HG02981 (cell line): ENCODE data around the gene ZNF792.
"Not testable (repeated sequence)": the region's sequence is repeated elsewhere in the genome, so short reads cannot be mapped to it uniquely, and the experiment has no call there.

Source experiments
- ATAC-seq: cut with Tn5 transposase; IDR thresholded peaks from one replicate; pipeline ENCODE4 v1.9.1; 2021; ENCODE audit warnings: mild to moderate bottlenecking, moderate library complexity; ENCODE audit not compliant: unreplicated experiment

Gene ZNF792

DNA sequence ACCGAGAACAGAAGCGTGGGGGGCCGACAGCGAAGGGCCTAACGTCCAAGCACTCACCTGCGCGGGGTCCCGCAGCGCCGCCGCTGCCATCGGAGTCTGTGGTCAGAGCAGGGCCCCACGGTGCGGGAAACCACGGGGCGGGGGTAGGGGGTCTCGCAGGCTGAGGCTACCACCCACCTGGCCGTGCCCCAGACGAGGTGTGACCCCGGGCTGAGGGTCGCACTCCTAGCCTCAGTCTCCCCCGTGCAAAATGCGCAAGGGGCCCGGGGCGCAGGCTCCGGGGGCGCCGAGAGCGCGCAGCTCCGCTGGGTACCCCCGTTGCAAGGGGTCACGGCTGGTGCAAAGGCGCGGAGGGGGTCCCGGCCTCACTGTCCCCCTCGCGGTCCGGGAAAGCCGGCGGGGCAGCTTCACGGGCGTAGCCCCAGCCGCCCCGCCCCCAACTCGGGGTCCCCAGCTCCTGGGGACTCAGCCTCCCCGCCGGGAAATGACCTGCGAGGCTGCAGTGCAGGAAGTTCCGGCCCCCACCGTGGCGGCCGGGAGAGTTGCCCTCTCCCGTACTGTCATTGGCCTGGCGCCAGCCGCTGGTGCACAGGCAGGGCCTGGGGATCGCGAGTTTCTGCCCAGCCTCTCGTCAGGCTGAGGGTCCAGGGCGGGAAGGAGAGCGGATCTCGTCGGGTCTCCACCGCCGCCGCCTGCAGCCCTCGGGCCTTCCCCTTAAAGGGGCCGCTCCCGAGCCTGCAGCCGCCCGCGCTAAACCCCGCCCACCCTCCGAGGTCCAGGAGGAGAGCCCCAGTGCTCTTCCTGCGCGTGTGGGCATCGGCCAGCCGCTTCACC is at the start of gene ZNF792:
ZNF792 (minus strand) TSS at position 657 of the 834 bp plus-strand sequence; CDS start at position 90, 567 bp downstream.
- peak; percentile 61 for ATAC-seq

GRCh38 chr19:35013041-35013819 is 49.2 kb upstream of the ZNF792 start:
- ATAC-seq, result no peak

DNA sequence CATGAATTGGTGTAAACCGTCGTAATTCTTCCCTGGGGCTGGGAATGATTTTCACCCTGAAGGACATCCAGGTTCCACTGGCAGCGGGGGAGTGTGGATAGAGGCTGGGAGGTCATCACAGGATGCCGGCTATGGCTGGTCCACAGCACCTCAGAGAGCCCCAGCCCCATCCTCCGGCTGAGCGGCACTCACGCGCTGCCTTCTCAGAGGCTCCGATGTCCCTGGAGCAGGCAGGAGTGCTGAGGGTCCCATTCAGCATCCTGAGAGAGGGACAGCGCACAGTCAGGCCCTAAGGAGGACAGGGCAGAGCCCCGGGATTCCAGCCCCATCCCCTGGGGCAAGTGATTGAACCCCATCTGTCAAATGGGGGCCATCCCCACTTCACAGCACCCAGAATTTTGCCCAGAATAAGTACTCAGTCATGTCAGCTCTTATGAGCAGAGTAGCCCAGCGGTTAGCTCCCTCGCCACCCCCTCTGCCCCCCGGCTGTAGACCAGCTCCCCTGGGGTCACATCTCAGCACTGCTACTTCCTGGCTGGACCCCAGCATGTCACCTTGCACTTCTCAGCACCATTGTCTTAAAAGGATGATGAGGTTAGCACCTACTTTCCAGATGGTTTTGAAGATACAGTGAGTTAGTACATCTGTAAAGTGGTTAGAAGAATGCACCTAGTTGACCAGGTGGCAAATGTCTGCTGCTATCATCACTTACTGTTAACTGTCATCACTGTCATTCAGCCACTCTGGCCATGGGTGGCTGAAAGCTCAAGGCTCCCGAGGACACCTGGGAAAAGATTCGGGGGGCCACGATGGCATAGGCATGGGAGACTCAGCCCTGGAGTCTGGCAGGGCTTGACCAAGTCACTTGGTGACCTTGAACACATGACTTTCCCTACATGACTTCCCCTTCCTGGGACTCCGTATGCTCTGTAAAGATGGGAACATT is 48.0 kb upstream of the ZNF792 start:
- ATAC-seq, result no peak

DNA sequence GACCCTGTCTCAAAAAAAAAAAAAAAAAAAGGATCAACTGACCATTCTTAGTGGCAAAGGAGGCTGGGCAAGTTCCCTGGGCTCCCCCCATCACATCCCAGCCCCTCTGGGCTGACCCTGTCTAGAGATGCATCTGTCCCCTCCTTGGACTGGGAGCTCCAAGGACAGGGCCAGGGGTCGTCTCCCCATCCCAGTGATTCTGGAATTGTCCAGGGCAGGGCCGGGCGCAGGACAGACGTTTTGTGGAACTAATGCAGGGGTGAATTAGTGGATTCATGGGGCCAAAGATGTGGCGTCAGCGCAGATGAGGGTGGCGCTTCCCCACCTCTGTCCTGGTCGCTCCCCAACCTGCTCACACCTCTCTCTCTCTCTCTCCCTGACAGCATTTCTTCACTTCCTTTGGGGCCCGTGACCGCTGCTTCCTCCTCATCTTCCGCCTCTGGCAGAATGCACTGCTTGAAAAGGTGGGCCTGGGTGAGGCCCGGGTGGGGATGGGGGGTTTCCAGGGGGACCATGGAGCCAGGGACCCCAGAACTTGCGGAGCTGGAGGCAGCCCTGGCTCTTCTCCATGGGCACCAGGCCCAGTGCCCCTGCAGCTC is 47.2 kb upstream of the ZNF792 start:
- ATAC-seq, result no peak

DNA sequence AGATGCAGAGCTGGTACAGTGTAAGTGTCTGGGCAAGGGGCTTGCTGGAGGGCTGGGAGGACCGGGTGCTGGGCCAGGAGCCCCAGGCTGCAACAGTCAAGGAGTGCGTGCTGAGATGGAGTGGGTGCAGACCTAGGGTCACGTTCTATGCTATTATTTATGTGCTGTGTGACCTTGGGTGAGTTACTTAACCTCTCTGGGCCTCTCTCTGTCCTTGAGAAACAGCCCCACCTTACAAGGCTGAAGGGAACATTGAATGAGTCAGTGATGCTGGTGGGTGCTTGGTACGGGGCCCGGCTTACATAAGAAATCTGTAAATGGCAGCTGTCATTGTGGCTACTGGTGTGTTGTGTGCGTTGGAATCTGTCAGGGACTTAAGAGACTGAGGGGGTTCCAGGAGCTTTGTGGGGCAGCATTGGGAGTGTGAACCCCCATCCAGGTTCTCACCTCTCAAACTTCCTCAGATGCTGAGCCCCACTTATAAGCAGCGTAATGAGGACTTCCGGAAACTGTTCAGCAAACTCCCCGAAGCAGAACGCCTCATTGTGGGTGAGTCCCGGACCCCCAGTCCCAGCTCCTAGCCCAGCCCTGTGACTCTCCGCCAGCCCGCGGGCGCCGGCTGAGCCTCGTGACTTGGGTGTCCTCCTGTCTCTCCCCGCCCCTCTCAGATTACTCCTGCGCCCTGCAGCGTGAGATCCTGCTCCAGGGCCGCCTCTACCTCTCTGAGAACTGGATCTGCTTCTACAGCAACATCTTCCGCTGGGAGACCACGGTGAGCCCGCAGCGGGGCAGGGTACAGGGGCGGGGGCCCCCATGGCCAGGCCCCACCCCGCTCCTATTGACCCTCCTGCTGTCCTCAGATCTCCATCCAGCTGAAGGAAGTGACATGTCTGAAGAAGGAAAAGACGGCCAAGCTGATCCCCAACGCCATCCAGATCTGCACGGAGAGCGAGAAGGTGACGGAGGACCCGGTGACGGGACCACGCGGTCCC is 45.7 kb upstream of the ZNF792 start:
- no peak for ATAC-seq

GRCh38 chr19:35008891-35009341 is 44.9 kb upstream of the ZNF792 start:
- no peak for ATAC-seq

DNA sequence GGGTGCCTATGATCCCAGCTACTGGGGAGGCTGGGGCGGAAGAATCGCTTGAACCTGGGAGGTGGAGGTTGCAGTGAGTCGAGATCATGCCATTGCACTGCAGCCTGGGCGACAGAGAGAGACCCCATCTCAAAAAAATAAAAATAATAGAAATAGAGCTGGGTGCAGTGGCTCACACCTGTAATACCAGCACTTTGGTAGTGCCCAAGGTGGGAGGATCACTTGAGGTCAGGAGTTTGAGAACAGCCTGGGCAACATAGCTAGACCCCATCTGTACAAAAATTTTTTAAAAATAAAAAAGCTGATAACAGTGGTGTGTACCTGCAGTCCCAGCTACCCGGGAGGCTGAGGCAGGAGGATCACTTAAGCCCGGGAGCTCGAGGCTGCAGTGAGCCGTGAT is 43.4 kb upstream of the ZNF792 start:
- not testable (repeated sequence) for ATAC-seq

DNA sequence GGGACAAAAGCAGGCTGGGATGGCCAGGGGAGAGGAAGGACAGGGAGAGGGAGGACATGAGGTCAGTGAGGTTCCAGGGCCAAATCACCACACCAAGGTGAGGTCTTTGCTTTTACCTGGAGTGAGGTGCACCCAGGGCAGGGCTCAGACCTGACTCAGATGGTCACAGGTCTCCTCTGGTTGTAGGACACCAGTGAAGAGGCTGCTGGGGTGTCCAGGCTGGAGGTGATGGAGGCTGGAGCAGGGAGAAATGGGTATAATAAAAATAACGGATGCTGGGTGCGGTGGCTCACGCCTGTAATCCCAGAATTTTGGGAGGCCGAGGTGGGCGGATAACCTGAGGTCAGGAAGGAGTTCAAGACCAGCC is 43.0 kb upstream of the ZNF792 start:
- no peak for ATAC-seq

DNA sequence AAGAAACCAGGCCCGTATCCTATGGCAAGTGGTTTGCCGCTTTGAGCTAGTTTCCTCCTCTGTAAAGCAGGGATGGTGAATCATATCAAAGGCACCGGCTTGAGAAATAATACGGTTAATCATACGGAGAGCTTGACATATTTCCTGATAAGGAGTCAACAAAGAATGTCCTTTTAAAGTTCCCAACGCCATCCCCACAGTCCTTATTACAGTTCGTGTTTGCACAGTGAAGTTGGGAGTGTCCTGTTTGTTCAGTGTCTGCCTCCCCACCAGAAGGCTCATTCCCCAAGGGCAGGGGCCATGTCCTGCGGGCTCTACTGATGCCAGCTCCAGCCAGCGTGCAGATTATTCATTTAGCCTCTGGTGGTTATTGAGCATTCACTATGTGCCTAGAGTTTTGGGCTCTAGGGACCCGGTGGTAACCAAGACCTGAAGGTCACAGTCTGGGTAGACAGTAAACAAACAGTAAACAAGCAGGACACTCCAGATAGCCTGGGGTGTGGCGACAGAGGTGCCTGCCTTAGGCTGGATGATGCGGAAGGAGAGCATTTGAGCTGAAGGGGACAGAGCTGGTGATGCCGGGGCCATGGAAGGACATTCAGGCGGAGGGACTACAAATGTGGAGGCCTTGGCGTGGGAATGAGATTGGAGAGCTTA is 42.4 kb upstream of the ZNF792 start:
- ATAC-seq, result no peak

DNA sequence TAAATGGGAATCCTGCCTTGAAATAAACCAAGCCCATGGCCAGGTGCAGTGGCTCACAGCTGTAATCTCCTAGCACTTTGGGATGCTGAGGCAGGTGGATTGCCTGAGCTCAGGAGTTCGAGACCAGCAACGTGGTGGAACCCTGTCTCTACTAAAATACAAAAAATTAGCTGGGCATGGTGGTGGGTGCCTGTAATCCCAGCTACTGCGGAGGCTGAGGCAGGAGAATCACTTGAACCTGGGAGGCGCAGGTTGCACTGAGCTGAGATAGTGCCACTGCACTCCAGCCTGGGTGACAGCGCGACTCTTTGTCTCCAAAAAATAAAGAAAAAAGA is 41.9 kb upstream of the ZNF792 start:
- not testable (repeated sequence) for ATAC-seq

DNA sequence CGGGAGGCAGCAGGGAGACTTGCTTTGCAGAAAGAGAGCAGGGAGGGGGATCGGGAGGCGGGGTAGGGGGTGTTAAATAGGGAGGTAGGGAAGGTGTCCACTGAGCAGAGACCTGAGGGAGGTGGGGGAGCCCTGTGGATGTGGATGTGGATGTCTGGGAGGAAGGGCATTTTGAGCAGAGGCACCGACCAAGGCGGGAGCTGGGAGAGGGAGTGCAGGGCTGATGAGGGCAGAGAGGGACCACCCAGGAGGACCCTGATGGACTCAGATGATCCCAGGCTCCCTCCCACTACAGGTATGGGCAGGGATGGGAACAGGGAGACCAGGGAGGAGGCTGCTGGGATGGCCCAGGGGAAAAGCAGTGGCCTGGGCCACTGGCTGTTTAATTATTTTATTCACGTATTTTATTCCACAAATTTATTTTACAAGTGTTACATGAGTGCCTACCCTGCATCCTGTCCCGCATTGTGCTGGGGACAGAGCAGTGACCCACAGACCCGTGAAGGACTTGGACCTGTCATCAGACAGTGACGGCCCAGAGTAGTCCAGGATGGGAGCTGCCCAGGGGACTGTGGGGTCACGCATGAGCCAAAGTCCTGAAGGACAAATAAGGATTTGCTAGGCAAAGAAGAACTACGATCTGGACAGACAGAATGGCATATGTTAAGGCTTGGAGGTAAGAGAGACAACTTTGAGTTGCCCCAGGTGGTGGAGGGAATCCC is 41.4 kb upstream of the ZNF792 start:
- no peak for ATAC-seq

DNA sequence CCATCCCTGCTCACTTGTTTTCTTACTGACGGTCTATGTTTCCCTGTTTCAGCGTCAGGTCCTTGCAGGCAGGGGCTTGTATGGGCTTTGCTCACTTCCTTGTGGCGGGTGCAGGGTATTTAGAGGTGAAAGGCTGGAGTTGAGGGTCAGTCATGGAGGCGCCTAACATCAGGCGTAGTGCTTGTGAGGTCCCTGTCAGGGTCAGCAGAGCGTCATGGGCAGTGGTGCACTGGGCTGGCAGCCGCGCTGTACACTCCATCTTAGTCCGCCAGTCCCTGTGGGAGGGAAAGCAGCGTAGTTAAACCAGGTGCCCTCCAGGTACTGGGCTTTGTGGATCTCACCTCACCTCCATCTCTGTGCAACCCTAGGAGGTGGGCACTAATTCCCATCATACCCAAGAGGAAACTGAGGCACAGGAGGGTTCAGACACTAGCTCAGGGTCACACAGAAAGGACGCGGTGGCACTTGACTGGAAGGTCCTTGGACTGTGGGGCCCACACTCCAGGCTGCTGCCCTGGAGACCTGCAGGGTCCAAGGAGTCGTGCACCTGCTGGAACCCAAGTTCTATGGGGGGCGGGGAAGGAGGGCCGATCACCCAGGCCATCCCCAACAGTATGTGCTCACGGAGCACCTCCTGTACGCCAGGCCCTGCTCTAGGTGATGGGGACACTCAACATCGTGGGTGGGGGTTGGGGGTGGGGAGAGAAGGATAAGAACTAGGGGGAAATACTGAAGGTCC is 40.7 kb upstream of the ZNF792 start:
- ATAC-seq, result no peak

DNA sequence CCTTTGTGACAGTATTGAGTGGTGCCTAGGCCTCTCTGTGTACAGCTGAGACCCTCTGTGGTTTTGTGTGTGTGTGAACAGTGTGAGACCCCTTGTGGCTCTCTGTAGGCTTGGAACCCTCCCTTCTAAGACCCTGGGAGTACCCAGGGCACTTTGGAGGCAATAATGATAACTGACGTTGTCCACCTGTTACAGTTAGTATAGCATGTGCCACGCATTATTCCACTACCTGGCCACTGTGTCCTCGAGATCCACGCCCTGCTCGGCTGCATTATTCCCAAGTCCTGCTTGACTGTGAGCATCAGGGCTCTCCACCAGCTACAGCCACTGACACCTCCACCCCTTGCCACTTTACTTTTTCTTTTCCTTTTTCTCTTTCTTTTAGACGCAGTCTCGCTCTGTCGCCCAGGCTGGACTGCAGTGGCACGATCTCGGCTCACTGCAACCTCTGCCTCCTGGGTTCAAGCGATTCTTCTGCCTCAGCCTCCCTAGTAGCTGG is 38.1 kb upstream of the ZNF792 start:
- ATAC-seq, result no peak

DNA sequence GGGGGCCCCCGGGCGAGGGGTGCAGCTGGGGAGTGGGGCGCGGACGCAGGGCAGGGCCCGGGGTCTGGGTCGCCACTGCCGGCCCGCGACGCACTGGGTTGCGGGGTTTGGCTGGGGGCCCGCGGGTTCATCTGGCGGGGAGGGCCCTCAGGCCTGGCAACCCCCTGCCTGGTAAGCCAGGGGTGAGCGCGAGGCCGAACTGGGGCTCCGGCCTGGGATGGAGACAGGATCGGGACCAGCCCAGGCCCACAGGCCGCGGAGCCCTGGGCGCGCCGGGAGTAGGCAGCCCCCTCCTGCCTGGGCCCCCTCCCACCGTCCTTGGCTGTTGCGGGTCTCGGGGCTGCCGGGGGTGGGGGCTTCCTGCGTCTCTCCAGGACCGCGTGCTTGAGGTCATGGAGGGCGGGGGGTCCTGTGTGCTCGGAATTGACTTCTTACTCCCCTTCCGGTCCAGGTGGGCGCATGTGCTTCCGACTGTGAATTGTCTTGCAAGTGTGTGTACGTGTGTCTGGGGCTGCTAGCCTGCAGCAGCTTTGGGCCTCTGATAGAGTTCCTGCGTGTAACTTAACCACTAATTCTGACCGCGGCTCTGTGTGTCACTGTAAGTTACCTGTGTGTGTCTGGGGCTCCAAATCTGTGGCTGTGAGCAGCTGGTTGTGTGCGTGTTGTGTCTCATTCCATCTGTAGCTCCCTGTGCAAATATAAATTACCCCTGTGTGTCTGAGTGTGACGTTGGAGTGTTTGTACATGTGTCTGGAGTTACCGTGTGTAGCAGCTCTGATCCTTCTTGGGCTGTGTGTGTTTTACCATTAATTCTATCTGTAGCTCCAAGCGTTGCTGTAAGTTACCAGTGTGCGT is 36.8 kb upstream of the ZNF792 start:
- ATAC-seq, result no peak

GRCh38 chr19:35000338-35000646 is 36.3 kb upstream of the ZNF792 start:
- no peak for ATAC-seq

DNA sequence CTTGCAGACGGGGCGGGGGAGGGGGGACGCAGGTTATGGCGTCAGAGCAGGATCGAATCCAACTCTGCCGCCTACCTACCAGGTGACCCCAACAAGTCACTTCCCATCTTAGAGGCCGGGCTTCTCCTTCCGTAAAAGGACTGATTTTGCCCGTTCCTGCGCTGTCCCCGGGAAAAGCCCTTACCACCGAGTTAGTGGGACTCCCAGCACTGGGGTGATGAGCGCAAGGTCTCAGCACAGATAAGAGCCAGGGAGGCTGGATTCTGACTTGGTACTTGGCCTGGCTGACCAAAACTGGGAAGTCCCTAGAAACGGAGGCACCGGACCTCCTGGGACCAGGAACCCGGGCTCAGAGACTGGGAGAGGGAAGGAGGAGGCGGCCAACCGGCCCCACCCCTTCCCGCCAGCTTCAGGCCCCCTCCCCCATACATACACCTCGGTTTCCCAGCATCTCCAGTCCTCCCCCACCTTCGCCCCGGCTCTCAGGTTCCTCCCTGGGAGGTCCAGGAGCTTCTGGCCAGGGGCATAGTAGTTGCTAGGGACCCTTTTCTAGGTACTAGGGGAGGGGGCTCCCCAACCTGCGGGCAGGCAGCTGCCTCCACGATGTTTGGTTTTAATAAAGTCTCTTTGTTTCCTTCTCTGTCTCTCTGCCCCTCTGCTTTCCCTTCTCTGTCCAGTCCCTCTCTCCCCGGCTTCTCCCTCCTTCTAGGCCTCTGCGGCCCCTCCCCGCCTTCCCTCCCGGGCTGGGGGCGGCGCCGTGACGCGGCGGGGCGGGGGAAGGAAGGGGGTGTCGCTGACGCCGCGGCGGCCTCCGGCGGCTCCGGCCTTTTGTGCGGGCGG is 35.7 kb upstream of the ZNF792 start, which contains the start of gene GRAMD1A:
GRAMD1A (plus strand) TSS at position 826 of the 840 bp plus-strand sequence. CDS start 156 bp downstream, outside the sequence.
- ATAC-seq, result no peak
